ENCODE measurements around the gene MBD5.
A peak's percentile ranks its signal among the peaks of the same experiment; 100 is the strongest.
"Not testable (repeated sequence)": the region's sequence is repeated elsewhere in the genome, so short reads cannot be mapped to it uniquely, and the experiment has no call there.

MBD5 gene

GRCh38 chr2:148021059-148021861 lies at the start of gene MBD5:
TSS of gene MBD5 (plus strand) at chr2:148021091.
- DNase-seq (ENCODE audit: low spot score), result no peak

DNA sequence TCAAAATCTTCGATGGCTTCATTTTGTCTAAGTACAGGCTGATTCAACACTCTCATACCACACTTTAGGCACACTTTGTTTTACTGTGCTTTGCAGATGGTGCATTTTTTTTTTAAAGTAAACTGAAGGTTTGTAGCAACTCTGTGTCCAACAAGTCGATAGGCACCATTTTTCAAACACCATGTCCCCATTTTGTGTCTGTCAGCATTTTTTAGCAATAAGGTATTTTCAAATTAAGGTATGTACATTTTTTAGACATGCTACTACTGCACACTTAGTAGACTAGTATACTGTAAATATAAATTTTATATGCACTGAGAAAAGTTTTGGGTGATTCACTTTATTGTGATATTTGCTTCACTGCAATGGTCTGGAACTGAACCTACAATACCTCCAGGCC lies 44.8 kb upstream of the MBD5 start:
- DNase-seq (ENCODE audit: low spot score), result no peak

- no peak for DNase-seq (ENCODE audit: low spot score)
These were observed 43.2 kb upstream of the MBD5 start for GRCh38 chr2:147977679-147978078.

GRCh38 chr2:147980940-147981528 lies 39.9 kb upstream of the MBD5 start:
- no peak for DNase-seq (ENCODE audit: low spot score)

DNA sequence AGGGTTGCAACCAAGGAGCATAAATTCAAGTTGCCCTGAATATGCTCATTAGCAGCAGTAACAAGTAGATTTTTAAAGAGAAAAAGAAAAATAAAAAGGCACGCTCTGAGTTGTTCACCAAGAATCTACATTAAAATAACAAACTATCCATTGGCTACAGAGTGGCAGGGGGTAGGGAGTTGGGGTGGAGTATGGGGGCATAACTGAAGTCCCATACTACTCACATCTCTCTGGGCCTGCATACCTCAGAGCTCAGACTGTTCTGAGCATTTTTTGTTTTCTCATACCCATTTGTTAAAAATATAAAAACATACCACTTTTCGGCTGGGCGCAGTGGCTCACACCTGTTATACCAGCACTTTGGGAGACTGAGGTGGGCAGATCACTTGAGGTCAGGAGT lies 31.8 kb upstream of the MBD5 start:
- DNase-seq (ENCODE audit: low spot score), result no peak

DNA sequence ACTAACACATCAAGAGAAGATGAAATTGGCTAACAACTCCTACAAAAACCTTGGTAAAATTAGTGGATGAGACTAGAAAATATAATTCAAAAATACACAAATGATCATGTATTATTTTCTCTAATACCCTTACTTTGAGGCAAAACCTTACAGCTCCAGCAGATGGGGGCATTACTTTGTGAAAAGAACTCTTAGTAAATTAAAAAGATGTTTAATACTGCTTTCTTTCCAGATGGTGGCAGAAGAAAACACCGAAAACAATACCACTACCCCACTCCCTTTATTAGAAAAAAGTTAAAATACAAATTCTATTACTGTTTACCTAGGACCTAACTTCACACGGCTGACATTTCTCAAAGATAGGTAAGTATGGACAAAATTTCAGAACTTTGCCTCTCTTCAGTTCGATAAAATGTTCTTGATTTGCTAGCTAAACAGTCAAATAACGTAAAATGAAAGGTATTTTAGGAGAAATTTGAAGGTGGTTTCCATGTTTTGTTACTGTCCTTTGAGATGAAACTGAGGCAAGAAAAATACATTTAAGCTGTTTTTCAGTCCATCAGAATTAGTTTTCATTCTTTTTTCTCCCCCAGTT lies 31.0 kb upstream of the MBD5 start:
- DNase-seq (ENCODE audit: low spot score), result peak; percentile 55

GRCh38 chr2:147994965-147995364 lies 25.9 kb upstream of the MBD5 start:
- DNase-seq (ENCODE audit: low spot score), result not testable (repeated sequence)

- no peak for DNase-seq (ENCODE audit: low spot score)
These were observed 24.1 kb upstream of the MBD5 start for GRCh38 chr2:147996828-147997227.

DNA sequence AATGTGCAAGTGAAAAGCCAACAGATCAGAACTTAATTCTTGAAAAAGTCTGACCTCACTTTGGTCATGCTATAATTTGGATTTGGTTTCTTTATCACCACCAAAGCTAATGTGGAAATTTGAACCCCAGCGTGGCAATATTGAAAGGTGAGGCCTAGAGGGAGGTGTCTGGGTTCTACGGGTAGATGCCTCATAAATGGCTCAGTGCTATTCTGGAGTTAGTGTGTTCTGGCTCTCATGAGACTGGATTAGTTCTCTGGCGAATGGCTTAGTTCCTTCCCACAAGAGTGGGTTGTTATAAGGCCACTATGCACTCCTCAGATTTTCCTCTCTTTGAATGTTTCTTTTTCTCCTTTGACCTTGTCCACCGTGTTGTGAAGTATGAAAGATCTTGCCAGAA lies 22.7 kb upstream of the MBD5 start:
- no peak for DNase-seq (ENCODE audit: low spot score)

GRCh38 chr2:147999126-147999525 lies 21.8 kb upstream of the MBD5 start:
- DNase-seq (ENCODE audit: low spot score), result no peak

- DNase-seq (ENCODE audit: low spot score), result no peak
These were observed 20.8 kb upstream of the MBD5 start for GRCh38 chr2:148000095-148000494.

DNA sequence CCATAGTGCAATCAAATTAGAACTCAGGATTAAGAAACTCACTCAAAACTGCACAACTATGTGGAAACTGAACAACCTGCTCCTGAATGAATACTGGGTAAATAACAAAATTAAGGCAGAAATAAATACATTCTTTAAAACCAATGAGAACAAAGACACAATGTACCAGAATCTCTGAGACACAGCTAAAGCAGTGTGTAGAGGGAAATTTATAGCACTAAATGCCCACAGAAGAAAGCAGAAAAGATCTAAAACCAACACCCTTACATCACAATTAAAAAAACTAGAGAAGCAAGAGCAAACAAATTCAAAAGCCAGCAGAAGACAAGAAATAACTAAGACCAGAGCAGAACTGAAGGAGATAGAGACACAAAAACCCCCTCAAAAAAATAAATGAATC lies 18.5 kb upstream of the MBD5 start:
- not testable (repeated sequence) for DNase-seq (ENCODE audit: low spot score)

GRCh38 chr2:148006249-148007007 lies 14.5 kb upstream of the MBD5 start:
- no peak for DNase-seq (ENCODE audit: low spot score)

DNA sequence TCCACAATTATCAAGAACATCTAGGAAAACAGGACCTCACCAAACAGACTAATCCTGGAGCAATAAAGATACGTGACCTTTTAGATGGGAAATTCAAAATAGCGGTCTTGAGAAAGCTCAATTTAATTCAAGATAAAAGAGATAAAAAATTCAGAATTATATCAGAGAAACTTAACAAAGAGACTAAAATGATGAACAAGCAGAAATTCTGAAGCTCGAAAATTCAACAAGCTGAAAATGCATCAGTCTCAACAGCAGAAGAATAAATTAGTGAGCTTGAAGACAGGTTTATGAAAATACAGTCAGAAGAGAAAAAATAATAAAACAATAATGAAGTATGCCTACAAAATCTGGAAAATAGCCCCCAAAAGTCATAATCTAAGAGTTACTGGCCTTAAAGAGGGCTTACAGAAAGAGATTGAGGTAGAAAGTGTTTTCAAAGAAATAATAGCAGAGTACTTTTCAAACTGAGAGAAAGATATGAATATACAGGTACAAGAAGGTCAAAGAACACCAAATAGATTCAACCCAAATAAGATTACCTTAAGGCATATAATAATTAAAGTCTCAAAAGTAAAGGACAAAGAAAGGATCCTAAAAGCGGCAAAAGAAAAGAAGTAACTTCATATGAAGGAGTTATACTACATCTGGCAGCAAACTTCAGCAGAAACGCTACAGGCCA lies 13.5 kb upstream of the MBD5 start:
- DNase-seq (ENCODE audit: low spot score), result no peak

- DNase-seq (ENCODE audit: low spot score), result not testable (repeated sequence)
These were observed 12.5 kb upstream of the MBD5 start for GRCh38 chr2:148008411-148008810.

GRCh38 chr2:148013876-148014275 lies 7.0 kb upstream of the MBD5 start:
- no peak for DNase-seq (ENCODE audit: low spot score)

DNA sequence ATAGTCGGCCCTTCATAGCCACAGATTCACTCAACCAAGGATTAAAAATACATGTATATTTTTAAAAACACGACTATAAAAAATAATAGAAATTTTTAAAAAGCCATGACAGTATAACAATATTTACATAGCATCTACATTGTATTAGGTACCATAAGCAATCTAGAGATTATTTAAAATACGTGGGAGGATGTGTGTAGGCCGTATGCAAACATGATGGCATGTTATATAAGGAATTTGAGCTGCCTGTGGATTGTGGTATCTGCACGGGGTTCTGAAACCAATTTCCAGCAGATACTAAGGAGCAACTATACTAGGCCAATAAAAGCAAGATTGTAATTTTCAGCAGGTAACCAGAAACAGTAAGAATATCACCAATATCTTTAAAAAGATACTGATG lies 6.3 kb upstream of the MBD5 start:
- no peak for DNase-seq (ENCODE audit: low spot score)

DNA sequence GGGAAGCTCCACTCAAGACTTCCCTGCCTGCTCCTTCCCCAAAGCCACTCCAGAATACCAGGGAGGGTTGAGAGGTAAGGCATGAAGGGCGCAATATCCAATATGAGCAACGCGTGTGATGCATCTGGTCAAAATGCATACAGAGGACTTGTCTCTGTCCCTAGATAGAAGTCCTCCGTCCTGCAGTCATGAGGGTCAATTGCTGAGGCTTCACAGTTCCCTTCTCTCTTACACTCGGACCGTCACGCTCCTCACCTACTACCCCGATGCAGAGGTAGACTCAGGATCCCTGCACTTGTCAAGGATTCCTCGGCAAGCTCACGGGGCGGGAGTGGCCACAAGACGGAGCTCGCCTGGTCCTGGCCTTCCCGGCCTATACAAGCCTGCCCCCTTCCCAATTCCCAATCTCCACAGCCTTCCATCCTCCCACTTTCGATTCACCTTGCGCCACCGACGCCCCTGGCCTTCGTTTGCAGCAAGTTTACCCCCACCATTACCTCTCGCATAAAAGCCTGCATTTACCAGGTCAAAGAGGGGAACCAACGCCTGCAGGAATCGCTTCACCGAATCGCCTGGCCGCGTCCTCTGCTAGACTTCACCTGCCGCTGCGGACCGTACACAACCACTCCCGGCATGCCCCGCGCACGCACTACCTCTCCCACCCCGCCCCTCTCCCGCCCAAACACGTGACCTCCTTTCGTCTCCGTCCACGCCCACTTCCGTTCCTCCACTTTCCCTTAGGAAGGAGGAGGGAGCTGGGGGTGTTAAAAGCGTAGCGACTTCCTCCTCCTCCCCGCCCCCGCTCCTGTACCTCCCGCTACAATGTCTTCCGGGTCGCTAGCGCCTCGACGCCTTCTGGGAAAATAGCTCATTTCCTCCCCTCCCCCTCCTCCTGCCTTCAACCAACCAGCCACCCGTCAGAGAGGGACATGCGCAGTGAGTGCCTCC lies 506 bp upstream of the MBD5 start, which contains the start of gene ORC4:
TSS of gene ORC4 (minus strand) at position 627 of the 948 bp plus-strand sequence. CDS start 44,779 bp downstream, outside the sequence.
- peak; percentile 100 for DNase-seq (ENCODE audit: low spot score)

GRCh38 chr2:148021886-148022285 lies 995 bp downstream of the MBD5 start:
- peak; percentile 14 for DNase-seq (ENCODE audit: low spot score)

DNA sequence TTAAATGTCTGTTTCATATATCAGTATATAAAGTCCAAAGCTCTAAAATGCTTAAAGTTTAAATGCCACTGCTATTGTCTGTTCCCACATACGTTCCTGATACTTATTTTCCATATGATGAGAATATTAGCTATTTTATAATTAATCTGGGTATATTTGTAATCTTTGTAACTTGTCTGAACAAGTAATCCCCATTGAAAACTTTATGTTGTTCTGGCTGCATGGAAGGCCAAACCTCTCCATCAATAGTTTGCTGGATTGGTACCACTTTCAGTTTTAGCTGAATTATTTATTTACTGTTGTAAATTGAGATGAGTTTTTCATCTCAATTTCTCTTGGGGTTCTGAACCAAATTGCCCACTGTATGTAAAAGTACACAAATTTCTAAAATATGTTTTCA lies 1.5 kb downstream of the MBD5 start:
- no peak for DNase-seq (ENCODE audit: low spot score)

GRCh38 chr2:148022882-148023281 lies 2.0 kb downstream of the MBD5 start:
- no peak for DNase-seq (ENCODE audit: low spot score)
